ENCODE results near the gene ATP5IF1. TPM values are rescaled to one million over a fixed set of nuclear protein-coding genes. Genes with fewer than 3 reads are reported as not detected.

ATP5IF1 gene
- total and polyA plus RNA-seq, 9 of the 15 experiments (the other 6 are each of a cell fraction or from before 2014, with no cell fraction given): 292 to 1,422 (median 388) TPM

DNA sequence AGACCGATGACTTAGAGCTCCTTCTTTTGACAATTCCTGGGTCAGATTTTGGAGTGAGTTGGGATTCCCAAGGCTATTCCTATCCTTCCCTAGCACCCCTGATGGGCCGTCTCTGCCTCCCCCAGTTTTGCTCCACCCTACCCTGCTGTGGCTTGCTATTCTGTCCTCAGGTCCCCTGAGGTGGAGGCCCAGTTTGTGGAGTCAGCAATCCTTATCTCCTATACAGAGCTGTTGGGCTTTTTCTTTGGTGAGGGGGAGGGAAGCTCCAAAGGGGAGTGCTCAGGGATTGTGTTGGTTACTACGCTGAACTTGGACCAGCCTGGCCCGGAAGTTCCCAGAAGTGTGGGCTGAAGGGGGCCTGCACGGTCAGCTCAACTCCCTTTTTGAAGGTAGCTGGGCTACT lies 31.0 kb downstream of the ATP5IF1 start (continued):
- TF ChIP-seq, protein P1, sequence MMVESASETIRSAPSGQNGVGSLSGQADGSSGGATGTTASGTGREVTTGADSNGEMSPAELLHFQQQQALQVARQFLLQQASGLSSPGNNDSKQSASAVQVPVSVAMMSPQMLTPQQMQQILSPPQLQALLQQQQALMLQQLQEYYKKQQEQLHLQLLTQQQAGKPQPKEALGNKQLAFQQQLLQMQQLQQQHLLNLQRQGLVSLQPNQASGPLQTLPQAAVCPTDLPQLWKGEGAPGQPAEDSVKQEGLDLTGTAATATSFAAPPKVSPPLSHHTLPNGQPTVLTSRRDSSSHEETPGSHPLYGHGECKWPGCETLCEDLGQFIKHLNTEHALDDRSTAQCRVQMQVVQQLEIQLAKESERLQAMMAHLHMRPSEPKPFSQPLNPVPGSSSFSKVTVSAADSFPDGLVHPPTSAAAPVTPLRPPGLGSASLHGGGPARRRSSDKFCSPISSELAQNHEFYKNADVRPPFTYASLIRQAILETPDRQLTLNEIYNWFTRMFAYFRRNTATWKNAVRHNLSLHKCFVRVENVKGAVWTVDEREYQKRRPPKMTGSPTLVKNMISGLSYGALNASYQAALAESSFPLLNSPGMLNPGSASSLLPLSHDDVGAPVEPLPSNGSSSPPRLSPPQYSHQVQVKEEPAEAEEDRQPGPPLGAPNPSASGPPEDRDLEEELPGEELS (CRISPR knock-in tag; IDR thresholded peaks at IDR 0.05; ENCODE audit: borderline replicate concordance): peak; percentile 51; the same call in 1 of the 2 replicates
- TF ChIP-seq, protein P2, sequence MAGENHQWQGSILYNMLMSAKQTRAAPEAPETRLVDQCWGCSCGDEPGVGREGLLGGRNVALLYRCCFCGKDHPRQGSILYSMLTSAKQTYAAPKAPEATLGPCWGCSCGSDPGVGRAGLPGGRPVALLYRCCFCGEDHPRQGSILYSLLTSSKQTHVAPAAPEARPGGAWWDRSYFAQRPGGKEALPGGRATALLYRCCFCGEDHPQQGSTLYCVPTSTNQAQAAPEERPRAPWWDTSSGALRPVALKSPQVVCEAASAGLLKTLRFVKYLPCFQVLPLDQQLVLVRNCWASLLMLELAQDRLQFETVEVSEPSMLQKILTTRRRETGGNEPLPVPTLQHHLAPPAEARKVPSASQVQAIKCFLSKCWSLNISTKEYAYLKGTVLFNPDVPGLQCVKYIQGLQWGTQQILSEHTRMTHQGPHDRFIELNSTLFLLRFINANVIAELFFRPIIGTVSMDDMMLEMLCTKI (IDR thresholded peaks at IDR 0.05; ENCODE audit: partially characterized antibody): no peak
- peak; percentile 68 for TF ChIP-seq MTA2 (IDR thresholded peaks at IDR 0.05; ENCODE audit: low read depth)
- TF ChIP-seq FOSL1 (tag; conservative IDR thresholded peaks at IDR 0.05): peak; percentile 39; the same call in 1 of the 2 replicates
- TF ChIP-seq ARID1B (IDR thresholded peaks at IDR 0.05): peak; percentile 89
- TF ChIP-seq FOXM1 (IDR thresholded peaks at IDR 0.05; ENCODE audit: low read depth): peak; percentile 10; the same call in 1 of the 2 replicates
- TF ChIP-seq FOXM1 (CRISPR knock-in tag; IDR thresholded peaks at IDR 0.05; ENCODE audit: low read depth): no peak
- TF ChIP-seq SMAD4 (CRISPR knock-in tag; conservative IDR thresholded peaks at IDR 0.05): 0 out of 2 replicates have a peak, but pooled peaks have one; percentile 30
- no peak for TF ChIP-seq ATF1 (CRISPR knock-in tag; IDR thresholded peaks at IDR 0.05)
- TF ChIP-seq ATF1 (tag; IDR thresholded peaks at IDR 0.05): peak; percentile 45; the same call in 1 of the 2 replicates
- TF ChIP-seq, protein P3, sequence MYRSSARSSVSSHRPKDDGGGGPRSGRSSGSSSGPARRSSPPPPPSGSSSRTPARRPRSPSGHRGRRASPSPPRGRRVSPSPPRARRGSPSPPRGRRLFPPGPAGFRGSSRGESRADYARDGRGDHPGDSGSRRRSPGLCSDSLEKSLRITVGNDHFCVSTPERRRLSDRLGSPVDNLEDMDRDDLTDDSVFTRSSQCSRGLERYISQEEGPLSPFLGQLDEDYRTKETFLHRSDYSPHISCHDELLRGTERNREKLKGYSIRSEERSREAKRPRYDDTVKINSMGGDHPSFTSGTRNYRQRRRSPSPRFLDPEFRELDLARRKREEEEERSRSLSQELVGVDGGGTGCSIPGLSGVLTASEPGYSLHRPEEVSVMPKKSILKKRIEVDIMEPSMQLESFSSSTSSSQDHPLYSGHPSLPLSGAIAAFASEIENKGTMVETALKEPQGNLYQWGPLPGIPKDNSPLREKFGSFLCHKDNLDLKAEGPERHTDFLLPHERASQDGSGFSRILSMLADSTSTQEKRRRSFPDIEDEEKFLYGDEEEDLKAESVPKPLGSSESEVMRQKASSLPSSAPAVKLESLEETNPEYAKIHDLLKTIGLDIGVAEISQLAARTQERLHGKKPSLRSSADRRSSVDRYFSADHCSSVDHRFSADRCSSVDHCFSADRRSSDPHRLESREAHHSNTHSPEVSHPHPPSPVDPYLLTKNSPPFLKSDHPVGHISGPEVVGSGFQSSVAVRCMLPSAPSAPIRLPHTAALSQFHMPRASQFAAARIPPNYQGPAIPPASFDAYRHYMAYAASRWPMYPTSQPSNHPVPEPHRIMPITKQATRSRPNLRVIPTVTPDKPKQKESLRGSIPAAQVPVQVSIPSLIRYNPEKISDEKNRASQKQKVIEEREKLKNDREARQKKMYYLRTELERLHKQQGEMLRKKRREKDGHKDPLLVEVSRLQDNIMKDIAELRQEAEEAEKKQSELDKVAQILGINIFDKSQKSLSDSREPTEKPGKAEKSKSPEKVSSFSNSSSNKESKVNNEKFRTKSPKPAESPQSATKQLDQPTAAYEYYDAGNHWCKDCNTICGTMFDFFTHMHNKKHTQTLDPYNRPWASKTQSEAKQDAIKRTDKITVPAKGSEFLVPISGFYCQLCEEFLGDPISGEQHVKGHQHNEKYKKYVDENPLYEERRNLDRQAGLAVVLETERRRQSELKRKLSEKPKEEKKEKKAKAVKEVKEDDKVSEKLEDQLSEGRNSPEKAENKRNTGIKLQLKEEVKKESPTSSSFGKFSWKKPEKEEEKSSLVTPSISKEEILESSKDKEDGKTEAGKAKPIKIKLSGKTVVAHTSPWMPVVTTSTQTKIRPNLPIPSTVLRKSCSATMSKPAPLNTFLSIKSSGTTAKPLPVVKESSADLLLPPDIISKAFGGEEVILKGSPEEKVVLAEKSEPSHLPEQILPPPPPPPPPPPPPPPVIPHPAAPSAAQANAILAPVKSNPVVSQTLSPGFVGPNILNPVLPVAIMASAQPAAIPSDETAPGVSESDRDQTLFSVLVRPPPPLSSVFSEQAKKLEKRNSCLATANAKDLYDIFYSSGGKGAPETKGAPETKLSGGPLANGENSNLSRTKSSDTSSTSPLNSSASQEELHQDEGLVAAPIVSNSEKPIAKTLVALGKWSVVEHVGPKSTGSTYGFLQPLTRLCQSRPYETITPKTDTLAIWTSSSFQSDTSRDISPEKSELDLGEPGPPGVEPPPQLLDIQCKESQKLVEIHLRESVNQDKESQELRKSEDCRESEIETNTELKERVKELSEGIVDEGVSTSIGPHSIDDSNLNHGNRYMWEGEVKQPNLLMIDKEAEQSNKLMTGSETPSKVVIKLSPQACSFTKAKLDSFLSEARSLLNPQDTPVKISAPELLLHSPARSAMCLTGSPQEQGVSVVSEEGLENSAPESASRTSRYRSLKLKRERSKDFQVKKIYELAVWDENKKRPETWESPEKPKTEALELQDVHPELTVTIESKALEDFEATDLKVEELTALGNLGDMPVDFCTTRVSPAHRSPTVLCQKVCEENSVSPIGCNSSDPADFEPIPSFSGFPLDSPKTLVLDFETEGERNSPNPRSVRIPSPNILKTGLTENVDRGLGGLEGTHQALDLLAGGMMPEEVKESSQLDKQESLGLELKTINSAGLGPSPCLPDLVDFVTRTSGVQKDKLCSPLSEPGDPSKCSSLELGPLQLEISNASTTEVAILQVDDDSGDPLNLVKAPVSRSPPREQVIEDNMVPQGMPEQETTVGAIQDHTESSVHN (IDR thresholded peaks at IDR 0.05; ENCODE audit: borderline replicate concordance in 1 of 2, low read depth in 1 of 2): peak in 1 of 2 experiments; percentile 48; a peak in 1 of 4 replicates
- no peak for TF ChIP-seq WHSC1 (IDR thresholded peaks at IDR 0.05; ENCODE audit: low read length)
- 0 out of 2 replicates have a peak, but pooled peaks have one; percentile 29 for TF ChIP-seq CHD2 (IDR thresholded peaks at IDR 0.05; ENCODE audit: low read depth, low read length)

Measured in K562 (cell line).